GM23248 (cell line): ENCODE data around the gene HDAC7. TPM values are rescaled to one million over a fixed set of nuclear protein-coding genes. Genes with fewer than 3 reads are reported as not detected.

ENCODE experiments used
- DNase-seq: peaks from one replicate; pipeline ENCODE4 v3.0.0-alpha.2; 2015
- H2AFZ ChIP-seq: fragments of 200-600 bp; sonication (generic); 2 replicates; pipeline ENCODE4 v1.6.1; 2016; ENCODE audit warnings: antibody characterized with exemption
- H3F3A ChIP-seq: fragments of 200-600 bp; sonication (generic); 2 replicates; pipeline ENCODE4 v1.6.1; 2016; ENCODE audit warnings: mild to moderate bottlenecking, antibody characterized with exemption, mixed run types; ENCODE audit not compliant: insufficient read depth
- H3K27ac ChIP-seq: fragments of 200-600 bp; sonication (generic); 2 replicates; pipeline ENCODE4 v1.5.1; 2016; ENCODE audit warnings: mild to moderate bottlenecking
- H3K27me3 ChIP-seq: fragments of 200-600 bp; sonication (generic); replicated peaks from 2 replicates; pipeline ENCODE4 v1.6.1; 2016; ENCODE audit warnings: mild to moderate bottlenecking; ENCODE audit not compliant: insufficient read depth
- H3K36me3 ChIP-seq: fragments of 200-600 bp; sonication (generic); 2 replicates; pipeline ENCODE4 v1.6.1; 2016; ENCODE audit warnings: low read depth, mild to moderate bottlenecking
- H3K4me1 ChIP-seq: fragments of 200-600 bp; sonication (generic); 2 replicates; pipeline ENCODE4 v1.6.1; 2016; ENCODE audit warnings: mild to moderate bottlenecking; ENCODE audit not compliant: insufficient read depth
- H3K4me2 ChIP-seq: fragments of 200-600 bp; sonication (generic); one replicate; pipeline ENCODE4 v1.6.1; 2016; ENCODE audit warnings: mild to moderate bottlenecking; ENCODE audit not compliant: unreplicated experiment
- H3K4me3 ChIP-seq: fragments of 200-600 bp; sonication (generic); 2 replicates; pipeline ENCODE4 v1.5.1; 2016; ENCODE audit warnings: mild to moderate bottlenecking
- H3K79me2 ChIP-seq: fragments of 200-600 bp; sonication (generic); 2 replicates; pipeline ENCODE4 v1.6.1; 2016; ENCODE audit warnings: mild to moderate bottlenecking; ENCODE audit not compliant: insufficient read depth
- H3K9ac ChIP-seq: fragments of 200-600 bp; sonication (generic); 2 replicates; pipeline ENCODE4 v1.6.1; 2016; ENCODE audit warnings: mild to moderate bottlenecking
- H3K9me2 ChIP-seq: fragments of 200-600 bp; sonication (generic); 2 replicates; pipeline ENCODE4 v1.6.1; 2016; ENCODE audit warnings: mixed run types, mild to moderate bottlenecking, moderate library complexity; ENCODE audit not compliant: insufficient read depth
- H3K9me3 ChIP-seq: fragments of 200-600 bp; sonication (generic); one replicate; pipeline ENCODE4 v1.6.1; 2017; ENCODE audit warnings: low read depth
- H4K20me1 ChIP-seq: fragments of 200-600 bp; sonication (generic); 2 replicates; pipeline ENCODE4 v1.6.0; 2016; ENCODE audit not compliant: insufficient read depth
- EZH2 ChIP-seq: fragments of 200-600 bp; sonication (generic); IDR thresholded peaks from 2 replicates; pipeline ENCODE4 v1.6.1; 2018; ENCODE audit warnings: antibody characterized with exemption, mild to moderate bottlenecking; ENCODE audit not compliant: insufficient read depth, poor library complexity, severe bottlenecking
- EZH2phosphoT487 ChIP-seq: fragments of 200-600 bp; sonication (generic); IDR thresholded peaks from 2 replicates; pipeline ENCODE4 v1.6.1; 2018; ENCODE audit warnings: antibody characterized with exemption, moderate library complexity, mild to moderate bottlenecking, low read depth; ENCODE audit not compliant: insufficient read depth
- WGBS, 2 experiments: methylation state at CpG; one replicate each; pipeline ENCODE4 v1.1.6; 2015 to 2017; ENCODE audit warnings: low lambda C conversion rate in 2 of 2, low coverage in 1 of 2; ENCODE audit errors: missing lambda C conversion rate in 2 of 2; 5-methylcytosine and 5-hydroxymethylcytosine counted together
- in situ Hi-C: fragments of 300-500 bp; cut with MboI; formaldehyde crosslinking; loops from 2 replicates; pipeline ENCODE4 v1.15.0; 2020
- polyA plus RNA-seq: library from polyadenylated mRNA; unstranded; fragments of >200 nt; fragmentation: Nextera tagmentation; extraction: Ambion mirVana; gene quantifications from 2 replicates; pipeline ENCODE4 v1.2.1, GENCODE V29; 2016
- total RNA-seq: library from RNA; depleted of rRNA; stranded (reverse); fragments of >200 nt; shearing (Covaris generic); gene quantifications from 2 replicates; pipeline ENCODE4 v1.2.3, GENCODE V29; 2014

HDAC7 gene
- total and polyA plus RNA-seq, 2 experiments from 2014 or later, result 46.2 to 62.9 TPM

DNA sequence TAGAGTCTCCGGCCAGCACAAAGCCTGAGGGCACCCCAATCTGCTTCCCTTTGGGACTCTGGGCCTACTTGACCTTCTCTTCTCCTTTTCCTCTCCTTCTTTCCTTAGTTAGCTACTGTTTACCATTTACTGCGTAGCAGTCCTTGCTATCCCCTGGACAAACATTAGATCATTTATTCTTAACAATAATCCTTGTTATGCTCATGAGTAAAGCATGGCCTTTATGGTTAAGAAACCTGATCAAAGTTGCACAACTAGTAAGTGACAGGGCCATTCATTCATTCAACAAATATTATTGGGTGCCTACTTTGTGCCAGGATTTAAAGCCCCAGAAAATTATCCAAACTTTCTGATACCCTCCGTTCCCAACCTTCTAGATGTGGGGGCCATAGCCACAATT is 3.2 kb upstream of the HDAC7 start:
- H3K27me3 ChIP-seq, result no peaks in the 10 kb centered on the region
- H3K9me2 ChIP-seq, result no peaks in the 10 kb centered on the region
- peak overlapping the region; percentile 99; the same call in 1 of the 2 replicates for H3K27ac ChIP-seq
- in situ Hi-C loops, result no loop called here
- H3K4me2 ChIP-seq, result no peak overlapping the region
- H2AFZ ChIP-seq, result no peak overlapping the region
- peaks cover 47% of the 10 kb centered on the region for H3F3A ChIP-seq
- no peak for DNase-seq
- TF ChIP-seq EZH2 (no peak), EZH2phosphoT487 (no peak)
- peaks cover 71% of the 10 kb centered on the region for H3K4me1 ChIP-seq
- no peaks in the 10 kb centered on the region for H3K9me3 ChIP-seq
- H3K4me3 ChIP-seq, result no peak overlapping the region
- H3K79me2 ChIP-seq, result peaks cover 20% of the 10 kb centered on the region
- H3K9ac ChIP-seq, result no peak overlapping the region
- 94 to 98% methylated on average over 3 of the region's 3 CpGs for WGBS, 2 experiments
- no peaks in the 10 kb centered on the region for H4K20me1 ChIP-seq
- H3K36me3 ChIP-seq, result no peaks in the 10 kb centered on the region

- Histone ChIP-seq H3K4me1 (peaks cover 70% of the 10 kb centered on the region), H3K36me3 (no peaks in the 10 kb centered on the region)
- 31 to 37% methylated on average over 2 of the region's 2 CpGs for WGBS, 2 experiments
These were observed 2.7 kb upstream of the HDAC7 start for GRCh38 chr12:47822401-47822800.

GRCh38 chr12:47821346-47821706 is 1.6 kb upstream of the HDAC7 start:
- Histone ChIP-seq H3K36me3 (no peaks in the 10 kb centered on the region), H3K9me3 (no peaks in the 10 kb centered on the region), H3K9ac (peak overlapping the region; percentile 93), H4K20me1 (no peaks in the 10 kb centered on the region), H3K27me3 (no peaks in the 10 kb centered on the region), H2AFZ (peak overlapping the region; percentile 66), H3K9me2 (no peaks in the 10 kb centered on the region), H3K4me2 (peak overlapping the region; percentile 89), H3K27ac (peak overlapping the region; percentile 99), H3K4me3 (peak overlapping the region; percentile 82; the same call in 1 of the 2 replicates), H3F3A (peaks cover 45% of the 10 kb centered on the region), H3K79me2 (peaks cover 36% of the 10 kb centered on the region), H3K4me1 (peaks cover 68% of the 10 kb centered on the region)
- WGBS, 2 experiments, result 27 to 32% methylated on average over 4 of the region's 4 CpGs
- peak; percentile 81 for DNase-seq
- TF ChIP-seq EZH2 (no peak), EZH2phosphoT487 (no peak)
- in situ Hi-C loops, result no loop called here

More at GRCh38 chr12:47822401-47822800, 2.7 kb upstream of the HDAC7 start:
- Histone ChIP-seq H3K9me3 (no peaks in the 10 kb centered on the region), H3K79me2 (peaks cover 25% of the 10 kb centered on the region), H3K4me2 (no peak overlapping the region), H4K20me1 (no peaks in the 10 kb centered on the region), H3K4me3 (no peak overlapping the region), H3K9ac (no peak overlapping the region), H3F3A (peaks cover 50% of the 10 kb centered on the region), H2AFZ (no peak overlapping the region), H3K27me3 (no peaks in the 10 kb centered on the region), H3K27ac (peak overlapping the region; percentile 99), H3K9me2 (no peaks in the 10 kb centered on the region)
- no peak for DNase-seq
- in situ Hi-C loops, result no loop called here
- no peak for TF ChIP-seq EZH2
- no peak for TF ChIP-seq EZH2phosphoT487

GRCh38 chr12:47820631-47821345 is 1.1 kb upstream of the HDAC7 start:
- H4K20me1 ChIP-seq, result no peaks in the 10 kb centered on the region
- peak overlapping the region; percentile 99 for H3K27ac ChIP-seq
- no peaks in the 10 kb centered on the region for H3K9me3 ChIP-seq
- H3K4me2 ChIP-seq, result peak overlapping the region; percentile 89
- peaks cover 41% of the 10 kb centered on the region for H3K79me2 ChIP-seq
- peaks cover 63% of the 10 kb centered on the region for H3K4me1 ChIP-seq
- no peaks in the 10 kb centered on the region for H3K27me3 ChIP-seq
- DNase-seq, result peak; percentile 98
- in situ Hi-C loops, result no loop called here
- TF ChIP-seq EZH2, result no peak
- TF ChIP-seq EZH2phosphoT487, result no peak
- H3K36me3 ChIP-seq, result no peaks in the 10 kb centered on the region
- peak overlapping the region; percentile 93 for H3K9ac ChIP-seq
- H3K4me3 ChIP-seq, result peak overlapping the region; percentile 82
- WGBS, 2 experiments, result 14 to 17% methylated on average over 16 of the region's 17 CpGs
- H3F3A ChIP-seq, result peaks cover 45% of the 10 kb centered on the region
- peak overlapping the region; percentile 66 for H2AFZ ChIP-seq
- H3K9me2 ChIP-seq, result no peaks in the 10 kb centered on the region
